Gastrocnemius medialis (tissue), 4 donors: ENCODE data around the gene CAMTA1. TPM values are rescaled to one million over a fixed set of nuclear protein-coding genes. Genes with fewer than 3 reads are reported as not detected.

Source experiments
- ATAC-seq, 2 donors: fragments of 150-250 bp; one replicate each; pipeline ENCODE4 v1.9.1; 2016
- DNase-seq, 2 donors: peaks; one replicate each; pipeline ENCODE4 v3.0.0-alpha.2; 2019
- H3K27ac ChIP-seq, 4 donors: fragments of 200-600 bp; sonication (generic); 1 replicate in 1 of 4; 2 replicates in 3 of 4; pipeline ENCODE4 v1.5.1; 2016 to 2018; ENCODE audit warnings: mild to moderate bottlenecking in 2 of 4, moderate library complexity in 1 of 4
- H3K27me3 ChIP-seq, 3 donors: fragments of 200-600 bp; sonication (generic) in 2 of 3; 1 replicate in 1 of 3; 2 replicates in 2 of 3; pipeline versions ENCODE4 v1.5.1 to v1.6.0; 2016 to 2019; ENCODE audit warnings: mild to moderate bottlenecking in 1 of 3, moderate library complexity in 1 of 3
- H3K36me3 ChIP-seq, 2 donors: fragments of 200-600 bp; sonication (generic) in 1 of 2; one replicate each; pipeline ENCODE4 v1.5.1; 2017 to 2018
- H3K4me1 ChIP-seq, 2 donors: fragments of 200-600 bp; sonication (generic) in 1 of 2; one replicate each; pipeline ENCODE4 v1.5.1; 2016 to 2017; ENCODE audit warnings: mild to moderate bottlenecking in 2 of 2
- H3K4me3 ChIP-seq, 4 donors: fragments of 200-600 bp; sonication (generic) in 3 of 4; 1 replicate in 1 of 4; 2 replicates in 3 of 4; pipeline ENCODE4 v1.5.1; 2016 to 2019; ENCODE audit warnings: mild to moderate bottlenecking in 2 of 4
- H3K9me3 ChIP-seq, 3 donors: fragments of 200-600 bp; sonication (generic) in 2 of 3; 1 replicate in 1 of 3; 2 replicates in 2 of 3; pipeline ENCODE4 v1.5.1; 2016 to 2019
- CTCF ChIP-seq, 5 experiments: fragments of 450-650 bp in 3 of 5; fragments of 200-600 bp in 2 of 5; sonication (generic) in 2 of 5; IDR thresholded peaks in 4 of 5; conservative IDR thresholded peaks in 1 of 5; 1 replicate in 4 of 5; 2 replicates in 1 of 5; pipeline ENCODE4 v1.5.1; 2016 to 2019; ENCODE audit warnings: antibody characterized with exemption in 5 of 5, mild to moderate bottlenecking in 3 of 5, moderate library complexity in 3 of 5
- POLR2A ChIP-seq, 2 donors: fragments of 450-650 bp; IDR thresholded peaks; one replicate each; pipeline ENCODE4 v1.6.1; 2017; ENCODE audit warnings: antibody characterized with exemption in 2 of 2, mild to moderate bottlenecking in 2 of 2, moderate library complexity in 2 of 2
- in situ Hi-C, 4 donors: fragments of 200-750 bp; cut with MboI; loops; one replicate each; pipeline versions ENCODE4 v1.15.0 to v1.8.0; 2017; ENCODE audit warnings: low sequenced_read_pairs in 4 of 4
- intact Hi-C: fragments of 100-400 bp; cut with DNase I; formaldehyde crosslinking; loops from one replicate; pipeline ENCODE4 v1.15.1; 2023; ENCODE audit warnings: low total_unique reads
- total RNA-seq, 4 donors: library from RNA; depleted of rRNA; stranded (reverse); fragments of >200 nt; gene quantifications; one replicate each; pipeline versions ENCODE4 v1.1.0 to v1.2.3, GENCODE V29; 2016

Gene CAMTA1
- total RNA-seq, 4 donors from 2014 or later: 60.5 to 113 (median 70.4) TPM

GRCh38 chr1:6905331-6905730 lies 120.1 kb downstream of the CAMTA1 start:
- Histone ChIP-seq H3K9me3 (no peaks in the 10 kb centered on the region), H3K4me3 (no peak overlapping the region), H3K36me3 (no peaks in the 10 kb centered on the region), H3K27me3 (peaks cover 0 to 7% (median 0%) of the 10 kb centered on the region in 3 donors), H3K27ac (no peak overlapping the region), H3K4me1 (peaks cover 0 to 5% of the 10 kb centered on the region in 2 donors)
- DNase-seq: no peak
- TF ChIP-seq CTCF (IDR thresholded peaks at IDR 0.05 in 4 of 5, conservative IDR thresholded peaks at IDR 0.05 in 1 of 5) (no peak), POLR2A (IDR thresholded peaks at IDR 0.05) (no peak)
- ATAC-seq: no peak
- in situ Hi-C loops (no loop called here), intact Hi-C loops (no loop called here)

- ATAC-seq (no peak), DNase-seq (no peak)
- H3K27ac ChIP-seq: no peak overlapping the region
- no peaks in the 10 kb centered on the region for H3K9me3 ChIP-seq
- in situ Hi-C loops: no loop called here
- H3K27me3 ChIP-seq: peaks cover 0 to 7% (median 0%) of the 10 kb centered on the region in 3 donors
- intact Hi-C loops: no loop called here
- H3K4me1 ChIP-seq: peaks cover 0 to 5% of the 10 kb centered on the region in 2 donors
- no peaks in the 10 kb centered on the region for H3K36me3 ChIP-seq
- no peak overlapping the region for H3K4me3 ChIP-seq
- no peak for TF ChIP-seq POLR2A (IDR thresholded peaks at IDR 0.05)
- no peak for TF ChIP-seq CTCF (IDR thresholded peaks at IDR 0.05 in 4 of 5, conservative IDR thresholded peaks at IDR 0.05 in 1 of 5)
Observed at GRCh38 chr1:6905790-6906189, 120.5 kb downstream of the CAMTA1 start.

GRCh38 chr1:6906783-6907182 lies 121.5 kb downstream of the CAMTA1 start:
- Histone ChIP-seq H3K27ac (no peak overlapping the region), H3K4me3 (no peak overlapping the region), H3K4me1 (peaks cover 0 to 5% of the 10 kb centered on the region in 2 donors), H3K36me3 (no peaks in the 10 kb centered on the region), H3K27me3 (peaks cover 0 to 7% (median 0%) of the 10 kb centered on the region in 3 donors), H3K9me3 (no peaks in the 10 kb centered on the region)
- in situ Hi-C loops (no loop called here), intact Hi-C loops (no loop called here)
- ATAC-seq (no peak), DNase-seq (no peak)
- TF ChIP-seq CTCF (IDR thresholded peaks at IDR 0.05 in 4 of 5, conservative IDR thresholded peaks at IDR 0.05 in 1 of 5) (no peak), POLR2A (IDR thresholded peaks at IDR 0.05) (no peak)

- Histone ChIP-seq H3K27ac (no peak overlapping the region), H3K27me3 (peaks cover 0 to 7% (median 0%) of the 10 kb centered on the region in 3 donors), H3K4me3 (no peak overlapping the region), H3K4me1 (peaks cover 0 to 5% of the 10 kb centered on the region in 2 donors), H3K36me3 (no peaks in the 10 kb centered on the region), H3K9me3 (no peaks in the 10 kb centered on the region)
- no peak for ATAC-seq
- in situ Hi-C loops: no loop called here
- TF ChIP-seq POLR2A (IDR thresholded peaks at IDR 0.05) (no peak), CTCF (IDR thresholded peaks at IDR 0.05 in 4 of 5, conservative IDR thresholded peaks at IDR 0.05 in 1 of 5) (no peak)
- no peak for DNase-seq
- intact Hi-C loops: no loop called here
Observed at GRCh38 chr1:6907201-6907600, 121.9 kb downstream of the CAMTA1 start.
